IMR-90 (cell line): ENCODE data around the gene PAN2. TPM values are rescaled to one million over a fixed set of nuclear protein-coding genes. Genes with fewer than 3 reads are reported as not detected.

ENCODE experiments used
- ATAC-seq: fragments of 200-7000 bp; cut with Tn5 transposase; 2 replicates; pipeline ENCODE4 v1.9.1; 2020; ENCODE audit warnings: low read depth, mild to moderate bottlenecking, moderate library complexity
- BruUV-seq: library from RNA; stranded (reverse); fragments of 400-500 nt; replicated peaks from 2 replicates; lab custom pipeline; 2021; lab: Mats Ljungman, UMichigan
- CTCF ChIA-PET: fragments of 300-600 bp; formaldehyde crosslinking; extraction: SDS; loops from one replicate; lab custom pipeline; 2021; ENCODE audit warnings: antibody characterized with exemption; lab: Yijun Ruan, JAX
- POLR2A ChIA-PET: fragments of 300-600 bp; sonication (Branson Sonifier 250); formaldehyde crosslinking; loops from one replicate; lab custom pipeline; 2022; ENCODE audit warnings: antibody characterized with exemption; ENCODE audit not compliant: unreplicated experiment; lab: Charles Lee
- DNase-seq: peaks from one replicate; pipeline ENCODE4 v3.0.0; 2013
- H2AFZ ChIP-seq: replicated peaks from 2 replicates; pipeline ENCODE3; 2013; ENCODE audit warnings: low read length, mild to moderate bottlenecking; ENCODE audit not compliant: poor library complexity
- H2AK5ac ChIP-seq: 2 replicates; pipeline ENCODE4 v1.6.1; 2013; ENCODE audit warnings: low read depth, low read length, inconsistent platforms
- H2AK9ac ChIP-seq: replicated peaks from 2 replicates; pipeline ENCODE3; 2013; ENCODE audit warnings: mild to moderate bottlenecking, low read depth, low read length, moderate library complexity; ENCODE audit not compliant: poor library complexity
- H2BK120ac ChIP-seq: 2 replicates; pipeline ENCODE4 v1.6.1; 2013; ENCODE audit warnings: low read depth, low read length, inconsistent platforms
- H2BK15ac ChIP-seq: 3 replicates; pipeline ENCODE4 v1.6.1; 2013; ENCODE audit warnings: low read depth, low read length, inconsistent platforms
- H2BK20ac ChIP-seq: 2 replicates; pipeline ENCODE4 v1.6.1; 2013; ENCODE audit warnings: low read depth, mild to moderate bottlenecking, inconsistent platforms, low read length, moderate library complexity
- H2BK5ac ChIP-seq: 2 replicates; pipeline ENCODE4 v1.6.1; 2013; ENCODE audit warnings: mild to moderate bottlenecking, low read depth, low read length, inconsistent platforms; ENCODE audit not compliant: poor library complexity, severe bottlenecking
- H3K14ac ChIP-seq: replicated peaks from 2 replicates; pipeline ENCODE4 v1.6.1; 2013; ENCODE audit warnings: low read depth, low read length, inconsistent platforms
- H3K18ac ChIP-seq: 2 replicates; pipeline ENCODE4 v1.6.1; 2013; ENCODE audit warnings: low read depth, low read length, control low read depth
- H3K23ac ChIP-seq: 2 replicates; pipeline ENCODE4 v1.6.1; 2013; ENCODE audit warnings: low read depth, low read length, inconsistent platforms
- H3K27ac ChIP-seq: 2 replicates; pipeline ENCODE4 v1.5.1; 2013; ENCODE audit warnings: mild to moderate bottlenecking, control low read depth, low read length; ENCODE audit not compliant: insufficient read depth
- H3K27me3 ChIP-seq: 2 replicates; pipeline ENCODE4 v1.6.1; 2013; ENCODE audit warnings: low read length; ENCODE audit not compliant: control insufficient read depth, insufficient read depth
- H3K36me3 ChIP-seq: 2 replicates; pipeline ENCODE4 v1.6.1; 2013; ENCODE audit warnings: low read length, mixed read lengths; ENCODE audit not compliant: control insufficient read depth, insufficient read depth
- H3K4ac ChIP-seq: 2 replicates; pipeline ENCODE4 v1.6.1; 2013; ENCODE audit warnings: low read depth, low read length, inconsistent platforms
- H3K4me1 ChIP-seq: 2 replicates; pipeline ENCODE4 v1.6.1; 2013; ENCODE audit warnings: low read length, mixed read lengths; ENCODE audit not compliant: control insufficient read depth, insufficient read depth
- H3K4me2 ChIP-seq: 2 replicates; pipeline ENCODE4 v1.6.1; 2013; ENCODE audit warnings: low read depth, mild to moderate bottlenecking, control low read depth, low read length, moderate library complexity
- H3K4me3 ChIP-seq: 2 replicates; pipeline ENCODE4 v1.5.1; 2013; ENCODE audit warnings: low read depth, mild to moderate bottlenecking, control low read depth, low read length, moderate library complexity; ENCODE audit not compliant: insufficient read depth
- H3K56ac ChIP-seq: 2 replicates; pipeline ENCODE4 v1.6.1; 2013; ENCODE audit warnings: low read length, inconsistent platforms; ENCODE audit not compliant: insufficient read depth; ENCODE audit errors: extremely low read depth
- H3K79me1 ChIP-seq, 2 experiments: 2 replicates each; pipeline ENCODE4 v1.6.1; 2013; ENCODE audit warnings: low read length in 2 of 2, inconsistent platforms in 1 of 2, low read depth in 1 of 2
- H3K9ac ChIP-seq: 2 replicates; pipeline ENCODE4 v1.6.1; 2013; ENCODE audit warnings: low read depth, low read length, control low read depth
- H3K9me1 ChIP-seq: 2 replicates; pipeline ENCODE4 v1.6.1; 2013; ENCODE audit warnings: low read length, inconsistent platforms; ENCODE audit not compliant: insufficient read depth
- H3K9me3 ChIP-seq: 2 replicates; pipeline ENCODE4 v1.6.1; 2013; ENCODE audit warnings: low read length; ENCODE audit not compliant: control insufficient read depth, insufficient read depth
- H4K20me1 ChIP-seq: 2 replicates; pipeline ENCODE4 v1.6.1; 2013; ENCODE audit warnings: low read length, inconsistent platforms; ENCODE audit not compliant: insufficient read depth
- H4K5ac ChIP-seq: 2 replicates; pipeline ENCODE4 v1.6.1; 2013; ENCODE audit warnings: mild to moderate bottlenecking, low read depth, low read length, control low read depth
- H4K8ac ChIP-seq, 2 experiments: 2 replicates each; pipeline ENCODE4 v1.6.1; 2013; ENCODE audit warnings: low read depth in 2 of 2, low read length in 2 of 2, control low read depth in 1 of 2, inconsistent platforms in 1 of 2
- H4K91ac ChIP-seq: 2 replicates; pipeline ENCODE4 v1.6.1; 2013; ENCODE audit warnings: low read depth, low read length, inconsistent platforms; ENCODE audit not compliant: insufficient read depth
- BHLHE40 ChIP-seq: fragments of 150-350 bp; IDR thresholded peaks from 2 replicates; pipeline ENCODE4 v1.6.1; 2016; ENCODE audit warnings: mild to moderate bottlenecking, low read depth, low read length
- CHD1 ChIP-seq: IDR thresholded peaks from 2 replicates; pipeline ENCODE4 v1.6.1; 2012; ENCODE audit warnings: low read depth, low read length, improper control_type of control experiment
- FOS ChIP-seq: fragments of 150-350 bp; IDR thresholded peaks from 2 replicates; pipeline ENCODE4 v1.6.1; 2016; ENCODE audit warnings: low read depth, low read length
- MAFK ChIP-seq: IDR thresholded peaks from 2 replicates; pipeline ENCODE4 v1.6.1; 2012; ENCODE audit warnings: low read depth, low read length, improper control_type of control experiment
- MAZ ChIP-seq: IDR thresholded peaks from 2 replicates; pipeline ENCODE4 v1.6.1; 2012; ENCODE audit warnings: low read depth, mild to moderate bottlenecking, low read length, improper control_type of control experiment, moderate library complexity, borderline replicate concordance
- MXI1 ChIP-seq: IDR thresholded peaks from 2 replicates; pipeline ENCODE4 v1.6.1; 2012; ENCODE audit warnings: low read depth, mild to moderate bottlenecking, low read length, moderate library complexity, borderline replicate concordance
- RAD21 ChIP-seq: IDR thresholded peaks from 2 replicates; pipeline ENCODE4 v1.6.1; 2012; ENCODE audit warnings: low read length, improper control_type of control experiment
- RCOR1 ChIP-seq: IDR thresholded peaks from 2 replicates; pipeline ENCODE4 v1.6.1; 2012; ENCODE audit warnings: mild to moderate bottlenecking, low read length, improper control_type of control experiment; ENCODE audit not compliant: insufficient replicate concordance
- RFX5 ChIP-seq: IDR thresholded peaks from 2 replicates; pipeline ENCODE4 v1.8.0; 2012; ENCODE audit warnings: low read depth, mild to moderate bottlenecking, low read length, moderate library complexity
- SMC3 ChIP-seq: fragments of 150-350 bp; IDR thresholded peaks from 2 replicates; pipeline ENCODE4 v1.6.1; 2016; ENCODE audit warnings: low read depth, mild to moderate bottlenecking, antibody characterized with exemption, low read length, moderate library complexity
- WGBS, 2 experiments: methylation state at CpG; one replicate each; pipeline versions ENCODE4 v1.1.5 to v1.1.7; 2013; ENCODE audit warnings: missing lambda C conversion rate in 2 of 2; ENCODE audit not compliant: insufficient read length in 1 of 2; ENCODE audit errors: extremely low coverage in 2 of 2; 5-methylcytosine and 5-hydroxymethylcytosine counted together
- dilution Hi-C: fragments of 300-500 bp; cut with HindIII; formaldehyde crosslinking; loops from one replicate; pipeline ENCODE4 v1.14.3; 2018; ENCODE audit warnings: low sequenced_read_pairs; ENCODE audit not compliant: unreplicated experiment
- in situ Hi-C: fragments of 300-500 bp; cut with MboI; formaldehyde crosslinking; loops from 3 replicates; pipeline ENCODE4 v1.14.3; 2019; ENCODE audit warnings: low sequenced_read_pairs, inconsistent platforms, mixed read lengths
- intact Hi-C: fragments of 100-400 bp; cut with micrococcal nuclease; formaldehyde crosslinking; loops from 2 replicates; pipeline ENCODE4 v1.10.0; 2022
- polyA plus RNA-seq, 3 experiments: library from polyadenylated mRNA; depleted of rRNA; stranded (reverse); fragments of >200 nt; gene quantifications; 2 replicates each; pipeline ENCODE4 v1.2.3, GENCODE V29; 2012; ENCODE audit warnings: low replicate concordance in 1 of 3
- total RNA-seq: library from RNA; depleted of rRNA; stranded (reverse); fragments of >200 nt; gene quantifications from 2 replicates; pipeline ENCODE4 v1.2.3, GENCODE V29; 2012
- TF ChIP-seq, protein P1 (sequence below): fragments of 150-350 bp; IDR thresholded peaks from 2 replicates; pipeline ENCODE4 v1.6.1; 2017; ENCODE audit warnings: mild to moderate bottlenecking, antibody characterized with exemption, low read length, low read depth
- TF ChIP-seq, protein P2 (sequence below): conservative IDR thresholded peaks from 2 replicates; pipeline ENCODE4 v1.5.1; 2012; ENCODE audit warnings: mild to moderate bottlenecking, low read depth, low read length, improper control_type of control experiment

PAN2 gene
- total and polyA plus RNA-seq, 2 of the 4 experiments (the other 2 are of a cell fraction): 9.7 to 20.2 TPM

DNA sequence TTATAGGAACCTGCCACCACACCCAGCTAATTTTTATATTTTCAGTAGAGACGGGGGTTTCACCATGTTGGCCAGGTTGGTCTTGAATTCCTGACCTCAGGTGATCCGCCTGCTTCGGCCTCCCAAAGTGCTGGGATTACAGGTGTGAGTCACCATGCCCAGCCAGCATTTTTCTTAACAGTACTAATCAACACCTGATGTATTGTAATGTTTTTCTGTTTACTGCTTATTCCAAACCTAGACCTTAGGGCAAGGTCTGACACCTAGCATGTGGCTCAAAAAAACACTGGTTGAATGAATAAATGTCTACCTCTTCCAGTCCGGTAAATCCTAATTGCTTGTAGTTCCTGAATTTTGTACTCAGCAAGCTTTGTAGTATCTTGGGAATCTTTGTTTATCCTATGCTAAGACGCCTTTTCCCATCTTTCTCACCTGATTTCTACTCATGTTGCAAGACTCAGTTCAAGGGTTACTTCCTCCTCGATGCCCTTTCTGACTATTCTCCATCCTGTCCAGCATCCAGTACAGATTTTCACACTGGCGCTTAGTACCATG, 2.8 kb downstream of the PAN2 start:
- Histone ChIP-seq H3K27me3 (no peaks in the 10 kb centered on the region), H2BK120ac (no peak overlapping the region), H3K4me1 (peaks cover 5% of the 10 kb centered on the region; the same call in 1 of the 2 replicates), H3K9me1 (peaks cover 10% of the 10 kb centered on the region), H3K4me2 (no peak overlapping the region), H3K23ac (no peak overlapping the region), H3K4me3 (no peak overlapping the region), H3K14ac (no peak overlapping the region), H4K5ac (no peak overlapping the region), H4K91ac (no peak overlapping the region), H4K20me1 (no peaks in the 10 kb centered on the region), H3K4ac (no peak overlapping the region), H4K8ac (no peak overlapping the region), H2BK20ac (no peak overlapping the region), H2AFZ (no peak overlapping the region), H2AK9ac (no peak overlapping the region), H2AK5ac (no peak overlapping the region), H3K79me1 (peaks cover 10 to 24% of the 10 kb centered on the region in 2 experiments; a peak in 3 of 4 replicates), H3K56ac (no peak overlapping the region), H3K27ac (no peak overlapping the region), H3K36me3 (peaks cover 7% of the 10 kb centered on the region), H3K18ac (no peak overlapping the region), H3K9me3 (no peaks in the 10 kb centered on the region), H2BK15ac (no peak overlapping the region), H3K9ac (no peak overlapping the region), H2BK5ac (no peak overlapping the region)
- CTCF ChIA-PET: no interaction called here
- no peak for TF ChIP-seq FOS
- no peak for TF ChIP-seq SMC3
- no peak for TF ChIP-seq RAD21
- TF ChIP-seq MXI1: no peak
- no peak for TF ChIP-seq RCOR1
- no peak for TF ChIP-seq RFX5
- TF ChIP-seq MAZ: no peak
- TF ChIP-seq, protein P1, sequence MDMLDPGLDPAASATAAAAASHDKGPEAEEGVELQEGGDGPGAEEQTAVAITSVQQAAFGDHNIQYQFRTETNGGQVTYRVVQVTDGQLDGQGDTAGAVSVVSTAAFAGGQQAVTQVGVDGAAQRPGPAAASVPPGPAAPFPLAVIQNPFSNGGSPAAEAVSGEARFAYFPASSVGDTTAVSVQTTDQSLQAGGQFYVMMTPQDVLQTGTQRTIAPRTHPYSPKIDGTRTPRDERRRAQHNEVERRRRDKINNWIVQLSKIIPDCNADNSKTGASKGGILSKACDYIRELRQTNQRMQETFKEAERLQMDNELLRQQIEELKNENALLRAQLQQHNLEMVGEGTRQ: no peak
- no peak for TF ChIP-seq BHLHE40
- no peak for TF ChIP-seq MAFK
- TF ChIP-seq, protein P2, sequence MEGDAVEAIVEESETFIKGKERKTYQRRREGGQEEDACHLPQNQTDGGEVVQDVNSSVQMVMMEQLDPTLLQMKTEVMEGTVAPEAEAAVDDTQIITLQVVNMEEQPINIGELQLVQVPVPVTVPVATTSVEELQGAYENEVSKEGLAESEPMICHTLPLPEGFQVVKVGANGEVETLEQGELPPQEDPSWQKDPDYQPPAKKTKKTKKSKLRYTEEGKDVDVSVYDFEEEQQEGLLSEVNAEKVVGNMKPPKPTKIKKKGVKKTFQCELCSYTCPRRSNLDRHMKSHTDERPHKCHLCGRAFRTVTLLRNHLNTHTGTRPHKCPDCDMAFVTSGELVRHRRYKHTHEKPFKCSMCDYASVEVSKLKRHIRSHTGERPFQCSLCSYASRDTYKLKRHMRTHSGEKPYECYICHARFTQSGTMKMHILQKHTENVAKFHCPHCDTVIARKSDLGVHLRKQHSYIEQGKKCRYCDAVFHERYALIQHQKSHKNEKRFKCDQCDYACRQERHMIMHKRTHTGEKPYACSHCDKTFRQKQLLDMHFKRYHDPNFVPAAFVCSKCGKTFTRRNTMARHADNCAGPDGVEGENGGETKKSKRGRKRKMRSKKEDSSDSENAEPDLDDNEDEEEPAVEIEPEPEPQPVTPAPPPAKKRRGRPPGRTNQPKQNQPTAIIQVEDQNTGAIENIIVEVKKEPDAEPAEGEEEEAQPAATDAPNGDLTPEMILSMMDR: no peak
- no peak for TF ChIP-seq CHD1
- no CpG with 5 or more reads among the region's 7 CpGs for WGBS, 2 experiments
- no peak for ATAC-seq
- dilution Hi-C loops: no loop called here
- intact Hi-C loops: no loop called here
- DNase-seq: no peak
- BruUV-seq: no TSS peak
- POLR2A ChIA-PET: no interaction called here
- in situ Hi-C loops: no loop called here
